Measurements from ENCODE around the gene LBX2.

GRCh38 chr2:74510272-74510671 is 10.9 kb upstream of the LBX2 start:
- TF ChIP-seq CTCF (IDR thresholded peaks at IDR 0.05) (no peak), POLR2A (IDR thresholded peaks at IDR 0.05) (no peak)
